Ovary (tissue), 9 donors: Measurements from ENCODE around the gene RASGEF1B. TPM values are rescaled to one million over a fixed set of nuclear protein-coding genes. Genes with fewer than 3 reads are reported as not detected.

Experiments
- DNase-seq, 5 donors: peaks; one replicate each; pipeline ENCODE4 v3.0.0-alpha.2; 2019 to 2020
- H3K27ac ChIP-seq, 2 donors: fragments of 200-600 bp; one replicate each; pipeline versions ENCODE4 v1.5.1 to v1.8.0; 2019 to 2022
- H3K27me3 ChIP-seq: fragments of 200-600 bp; one replicate; pipeline ENCODE4 v1.8.0; 2022
- H3K36me3 ChIP-seq: fragments of 200-600 bp; sonication (generic); one replicate; pipeline ENCODE4 v1.5.1; 2019
- H3K4me1 ChIP-seq: one replicate; pipeline ENCODE4 v1.8.1; 2013; ENCODE audit warnings: mild to moderate bottlenecking, moderate library complexity; ENCODE audit not compliant: insufficient read depth
- H3K4me3 ChIP-seq: fragments of 200-600 bp; sonication (generic); one replicate; pipeline ENCODE4 v1.5.1; 2017
- H3K9me3 ChIP-seq, 2 donors: fragments of 200-600 bp in 1 of 2; sonication (generic) in 1 of 2; one replicate each; pipeline versions ENCODE4 v1.5.1 to v1.8.1; 2013 to 2019; ENCODE audit warnings: mild to moderate bottlenecking in 1 of 2, moderate library complexity in 1 of 2
- EP300 ChIP-seq: sonication (generic); formaldehyde crosslinking; IDR thresholded peaks from one replicate; pipeline ENCODE4 v1.6.1; 2017; ENCODE audit warnings: antibody characterized with exemption
- POLR2A ChIP-seq: fragments of 450-650 bp; IDR thresholded peaks from one replicate; pipeline ENCODE4 v1.6.1; 2017; ENCODE audit warnings: antibody characterized with exemption, mild to moderate bottlenecking, moderate library complexity
- WGBS, 3 donors: extraction: QIAGEN DNeasy Blood & Tissue Kit in 1 of 3; methylation state at CpG; one replicate each; pipeline versions ENCODE4 v1.1.5 to v1.1.7; 2013 to 2017; 5-methylcytosine and 5-hydroxymethylcytosine counted together
- intact Hi-C, 4 donors: fragments of 100-400 bp; cut with DNase I; formaldehyde crosslinking; loops; one replicate each; pipeline versions ENCODE4 v1.11.0 to v1.15.1; 2022 to 2023
- polyA plus RNA-seq, 2 donors: library from polyadenylated mRNA; stranded (reverse); fragments of 200-250 nt in 1 of 2; fragments of 350-450 nt in 1 of 2; fragmentation: Illumina TruSeq in 1 of 2; extraction: RNeasy Lipid Tissue Mini Kit (QIAGEN cat#74804) in 1 of 2; gene quantifications; one replicate each; pipeline ENCODE4 v1.2.3, GENCODE V29; 2013 to 2014
- total RNA-seq, 7 donors: library from RNA; depleted of rRNA in 2 of 7; stranded (reverse); fragments of >200 nt in 2 of 7; fragmentation: NEBNext Ultra II Directional in 3 of 7; extraction: Animal tissue kit (Norgen Biotek cat#: 25700) in 3 of 7; gene quantifications; one replicate each; pipeline versions ENCODE4 v1.1.0 to v1.2.4, GENCODE V29; 2016 to 2023
- TF ChIP-seq, protein P1 (sequence below), 3 donors: fragments of 450-650 bp in 2 of 3; fragments of 200-600 bp in 1 of 3; IDR thresholded peaks; one replicate each; pipeline versions ENCODE4 v1.5.1 to v1.8.0; 2016 to 2022; ENCODE audit warnings: antibody characterized with exemption in 3 of 3, mild to moderate bottlenecking in 1 of 3
- donor health status: DM: no; HTN: no; CAD: no; lungs with moderate emphysema.
- donor health status: DM: no; HTN: no; CAD: no.
- donor health status: Bipolar disorder and iron deficiency.
- donor health status: DM: yes; HTN: yes; CAD: no.
- donor health status: DM: no; HTN: no; CAD: no.
- donor health status: DM: yes; HTN: yes; CAD: no.

The RASGEF1B gene
- total and polyA plus RNA-seq, 9 donors, result 1.1 to 14.4 (median 4.3) TPM

GRCh38 chr4:81432825-81433224 lies 38.9 kb downstream of the RASGEF1B start:
- 96 to 98% (median 96%) methylated on average over 4 of the region's 4 CpGs for WGBS, 3 donors
- intact Hi-C loops, result no loop called here
- TF ChIP-seq POLR2A (no peak), EP300 (no peak)
- TF ChIP-seq, protein P1, sequence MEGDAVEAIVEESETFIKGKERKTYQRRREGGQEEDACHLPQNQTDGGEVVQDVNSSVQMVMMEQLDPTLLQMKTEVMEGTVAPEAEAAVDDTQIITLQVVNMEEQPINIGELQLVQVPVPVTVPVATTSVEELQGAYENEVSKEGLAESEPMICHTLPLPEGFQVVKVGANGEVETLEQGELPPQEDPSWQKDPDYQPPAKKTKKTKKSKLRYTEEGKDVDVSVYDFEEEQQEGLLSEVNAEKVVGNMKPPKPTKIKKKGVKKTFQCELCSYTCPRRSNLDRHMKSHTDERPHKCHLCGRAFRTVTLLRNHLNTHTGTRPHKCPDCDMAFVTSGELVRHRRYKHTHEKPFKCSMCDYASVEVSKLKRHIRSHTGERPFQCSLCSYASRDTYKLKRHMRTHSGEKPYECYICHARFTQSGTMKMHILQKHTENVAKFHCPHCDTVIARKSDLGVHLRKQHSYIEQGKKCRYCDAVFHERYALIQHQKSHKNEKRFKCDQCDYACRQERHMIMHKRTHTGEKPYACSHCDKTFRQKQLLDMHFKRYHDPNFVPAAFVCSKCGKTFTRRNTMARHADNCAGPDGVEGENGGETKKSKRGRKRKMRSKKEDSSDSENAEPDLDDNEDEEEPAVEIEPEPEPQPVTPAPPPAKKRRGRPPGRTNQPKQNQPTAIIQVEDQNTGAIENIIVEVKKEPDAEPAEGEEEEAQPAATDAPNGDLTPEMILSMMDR (IDR thresholded peaks at IDR 0.05), result no peak
- H3K4me3 ChIP-seq, result no peak overlapping the region
- H3K4me1 ChIP-seq, result no peaks in the 10 kb centered on the region
- no peaks in the 10 kb centered on the region for H3K27me3 ChIP-seq
- DNase-seq, result no peak
- H3K36me3 ChIP-seq, result no peaks in the 10 kb centered on the region
- H3K9me3 ChIP-seq, result no peaks in the 10 kb centered on the region
- H3K27ac ChIP-seq, result no peak overlapping the region

DNA sequence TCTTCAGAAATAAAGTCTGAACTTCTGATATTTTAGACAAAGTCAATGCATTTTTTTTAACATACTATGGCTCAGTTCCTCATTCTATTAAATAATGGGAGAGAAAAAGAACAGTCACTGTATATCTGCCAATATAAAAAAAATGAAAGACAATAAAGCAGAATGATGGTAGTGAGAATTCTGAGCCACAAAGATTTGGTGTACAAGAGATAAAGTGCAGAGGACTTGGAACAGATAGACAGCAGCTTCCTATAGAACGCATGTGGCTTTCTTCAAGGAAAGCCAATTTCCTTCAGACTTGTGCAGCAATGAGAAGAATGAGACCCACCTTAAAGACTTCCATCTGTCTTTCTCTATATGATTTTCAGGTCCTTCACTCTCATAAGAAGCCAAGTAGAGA lies 39.7 kb downstream of the RASGEF1B start:
- Histone ChIP-seq H3K4me3 (no peak overlapping the region), H3K4me1 (no peaks in the 10 kb centered on the region), H3K36me3 (no peaks in the 10 kb centered on the region), H3K27ac (no peak overlapping the region), H3K9me3 (no peaks in the 10 kb centered on the region), H3K27me3 (no peaks in the 10 kb centered on the region)
- no peak for TF ChIP-seq POLR2A
- no peak for TF ChIP-seq EP300
- TF ChIP-seq, protein P1 (IDR thresholded peaks at IDR 0.05), result no peak
- intact Hi-C loops, result no loop called here
- WGBS, 3 donors, result 74 to 91% (median 88%) methylated on average over 1 of the region's 1 CpG
- no peak for DNase-seq

- intact Hi-C loops, result no loop called here
- Histone ChIP-seq H3K4me3 (no peak overlapping the region), H3K4me1 (no peaks in the 10 kb centered on the region), H3K9me3 (no peaks in the 10 kb centered on the region), H3K27me3 (no peaks in the 10 kb centered on the region), H3K27ac (no peak overlapping the region), H3K36me3 (no peaks in the 10 kb centered on the region)
- 97 to 98% (median 98%) methylated on average over 25 of the region's 25 CpGs for WGBS, 3 donors
- DNase-seq, result no peak
- no peak for TF ChIP-seq POLR2A
- no peak for TF ChIP-seq EP300
- TF ChIP-seq, protein P1 (IDR thresholded peaks at IDR 0.05), result no peak
These were observed 42.1 kb downstream of the RASGEF1B start for GRCh38 chr4:81429607-81430006.

GRCh38 chr4:81429031-81429430 lies 42.7 kb downstream of the RASGEF1B start:
- DNase-seq, result no peak
- TF ChIP-seq, protein P1 (IDR thresholded peaks at IDR 0.05), result no peak
- no peak for TF ChIP-seq EP300
- TF ChIP-seq POLR2A, result no peak
- intact Hi-C loops, result no loop called here
- WGBS, 3 donors, result 65 to 74% (median 72%) methylated on average over 6 of the region's 6 CpGs
- H3K27ac ChIP-seq, result no peak overlapping the region
- H3K36me3 ChIP-seq, result no peaks in the 10 kb centered on the region
- H3K9me3 ChIP-seq, result no peaks in the 10 kb centered on the region
- H3K27me3 ChIP-seq, result no peaks in the 10 kb centered on the region
- H3K4me3 ChIP-seq, result no peak overlapping the region
- H3K4me1 ChIP-seq, result no peaks in the 10 kb centered on the region
